Neural progenitor cell (in vitro differentiated cells): ENCODE results near the gene HCLS1. TPM values are rescaled to one million over a fixed set of nuclear protein-coding genes. Genes with fewer than 3 reads are reported as not detected.

Experiments
- DNase-seq: peaks from one replicate; pipeline ENCODE4 v3.0.0-alpha.2; 2016; ENCODE audit warnings: low spot score
- H2AFZ ChIP-seq: fragments of 200-600 bp; sonication (generic); replicated peaks from 2 replicates; pipeline ENCODE4 v1.6.1; 2016; ENCODE audit warnings: antibody characterized with exemption
- H3F3A ChIP-seq: fragments of 200-600 bp; sonication (generic); 2 replicates; pipeline ENCODE4 v1.6.1; 2016; ENCODE audit warnings: antibody characterized with exemption, low read depth
- H3K27ac ChIP-seq: fragments of 200-600 bp; sonication (generic); 2 replicates; pipeline ENCODE4 v1.5.1; 2016; ENCODE audit warnings: mild to moderate bottlenecking
- H3K27me3 ChIP-seq: fragments of 200-600 bp; sonication (generic); 2 replicates; pipeline ENCODE4 v1.6.1; 2016; ENCODE audit warnings: mild to moderate bottlenecking, moderate library complexity
- H3K36me3 ChIP-seq: fragments of 200-600 bp; sonication (generic); 2 replicates; pipeline ENCODE4 v1.5.1; 2016
- H3K4me1 ChIP-seq: fragments of 200-600 bp; sonication (generic); 2 replicates; pipeline ENCODE4 v1.6.1; 2016; ENCODE audit warnings: mixed run types
- H3K4me2 ChIP-seq: fragments of 200-600 bp; sonication (generic); 2 replicates; pipeline ENCODE4 v1.6.1; 2016
- H3K4me3 ChIP-seq: fragments of 200-600 bp; sonication (generic); 2 replicates; pipeline ENCODE4 v1.5.1; 2016
- H3K79me2 ChIP-seq: fragments of 200-600 bp; sonication (generic); 2 replicates; pipeline ENCODE4 v1.6.1; 2016; ENCODE audit warnings: low read depth
- H3K9ac ChIP-seq: fragments of 200-600 bp; sonication (generic); 2 replicates; pipeline ENCODE4 v1.6.1; 2016
- H3K9me3 ChIP-seq: fragments of 200-600 bp; sonication (generic); 2 replicates; pipeline ENCODE4 v1.5.1; 2016; ENCODE audit warnings: low read depth
- H4K20me1 ChIP-seq: fragments of 200-600 bp; sonication (generic); 2 replicates; pipeline ENCODE4 v1.6.1; 2016; ENCODE audit warnings: low read depth
- H3K27ac Mint-ChIP-seq: 3 replicates; pipeline ENCODE4 v1.8.0; 2021; ENCODE audit warnings: mixed read lengths
- H3K27me3 Mint-ChIP-seq: 2 replicates; pipeline ENCODE4 v1.8.0; 2022; ENCODE audit warnings: low read depth, mild to moderate bottlenecking, inconsistent platforms, moderate library complexity, mixed read lengths; ENCODE audit not compliant: insufficient read depth
- H3K36me3 Mint-ChIP-seq: 3 replicates; pipeline ENCODE4 v1.8.0; 2021; ENCODE audit warnings: mixed read lengths
- H3K4me1 Mint-ChIP-seq: 3 replicates; pipeline ENCODE4 v1.8.0; 2021; ENCODE audit warnings: mixed read lengths
- H3K4me3 Mint-ChIP-seq: 3 replicates; pipeline ENCODE4 v1.8.0; 2021; ENCODE audit warnings: mild to moderate bottlenecking, moderate library complexity, mixed read lengths
- H3K9me3 Mint-ChIP-seq: 3 replicates; pipeline ENCODE4 v1.8.0; 2020; ENCODE audit warnings: mixed read lengths
- EZH2 ChIP-seq: fragments of 200-600 bp; sonication (generic); IDR thresholded peaks from 2 replicates; pipeline ENCODE4 v1.6.1; 2017; ENCODE audit warnings: antibody characterized with exemption, mild to moderate bottlenecking, moderate library complexity
- EZH2phosphoT487 ChIP-seq: fragments of 200-600 bp; sonication (generic); IDR thresholded peaks from 2 replicates; pipeline ENCODE4 v1.6.1; 2017; ENCODE audit warnings: antibody characterized with exemption
- total RNA-seq: library from RNA; depleted of rRNA; stranded (reverse); fragments of >200 nt; gene quantifications from 2 replicates; pipeline ENCODE4 v1.2.3, GENCODE V29; 2015; ENCODE audit warnings: low replicate concordance
- TF ChIP-seq, protein P1 (sequence below): fragments of 200-600 bp; sonication (generic); IDR thresholded peaks from 2 replicates; pipeline ENCODE4 v1.5.1; 2017; ENCODE audit warnings: antibody characterized with exemption, mild to moderate bottlenecking

Gene HCLS1
- total RNA-seq, 1 donor from 2014 or later = not detected

DNA sequence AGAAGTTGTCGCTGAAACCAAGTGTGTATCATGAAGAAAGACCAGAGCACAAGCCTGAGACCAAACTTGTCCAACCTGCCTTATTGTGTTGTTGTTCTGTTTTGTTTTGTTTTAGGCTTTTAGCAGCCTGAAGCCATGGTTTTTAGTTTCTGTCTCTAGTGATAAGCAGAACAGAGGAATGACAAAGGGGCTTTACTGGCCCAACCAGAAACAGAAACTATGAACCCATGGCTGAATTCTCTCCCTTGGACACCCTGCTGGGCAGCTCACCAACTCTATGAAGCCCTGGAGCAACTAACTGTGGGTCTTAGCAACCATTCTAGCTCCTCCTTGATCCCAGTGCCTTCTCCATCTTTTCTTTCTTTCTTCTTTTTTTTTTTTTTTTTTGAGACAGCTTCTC is 30.3 kb downstream of the HCLS1 start:
- Mint-ChIP-seq H3K27me3 (peaks cover 4% of the 10 kb centered on the region), H3K4me3 (no peak overlapping the region), H3K27ac (no peak overlapping the region), H3K9me3 (no peaks in the 10 kb centered on the region), H3K36me3 (no peaks in the 10 kb centered on the region), H3K4me1 (no peaks in the 10 kb centered on the region)
- Histone ChIP-seq H3K27me3 (no peaks in the 10 kb centered on the region), H3K4me3 (no peak overlapping the region), H3K4me1 (peaks cover 7% of the 10 kb centered on the region), H3F3A (no peaks in the 10 kb centered on the region), H3K36me3 (no peaks in the 10 kb centered on the region), H3K9me3 (no peaks in the 10 kb centered on the region), H3K4me2 (no peak overlapping the region), H3K27ac (no peak overlapping the region), H2AFZ (peak overlapping the region; percentile 6), H3K79me2 (no peaks in the 10 kb centered on the region), H3K9ac (no peak overlapping the region), H4K20me1 (no peaks in the 10 kb centered on the region)
- TF ChIP-seq EZH2 (no peak), EZH2phosphoT487 (no peak)
- TF ChIP-seq, protein P1, sequence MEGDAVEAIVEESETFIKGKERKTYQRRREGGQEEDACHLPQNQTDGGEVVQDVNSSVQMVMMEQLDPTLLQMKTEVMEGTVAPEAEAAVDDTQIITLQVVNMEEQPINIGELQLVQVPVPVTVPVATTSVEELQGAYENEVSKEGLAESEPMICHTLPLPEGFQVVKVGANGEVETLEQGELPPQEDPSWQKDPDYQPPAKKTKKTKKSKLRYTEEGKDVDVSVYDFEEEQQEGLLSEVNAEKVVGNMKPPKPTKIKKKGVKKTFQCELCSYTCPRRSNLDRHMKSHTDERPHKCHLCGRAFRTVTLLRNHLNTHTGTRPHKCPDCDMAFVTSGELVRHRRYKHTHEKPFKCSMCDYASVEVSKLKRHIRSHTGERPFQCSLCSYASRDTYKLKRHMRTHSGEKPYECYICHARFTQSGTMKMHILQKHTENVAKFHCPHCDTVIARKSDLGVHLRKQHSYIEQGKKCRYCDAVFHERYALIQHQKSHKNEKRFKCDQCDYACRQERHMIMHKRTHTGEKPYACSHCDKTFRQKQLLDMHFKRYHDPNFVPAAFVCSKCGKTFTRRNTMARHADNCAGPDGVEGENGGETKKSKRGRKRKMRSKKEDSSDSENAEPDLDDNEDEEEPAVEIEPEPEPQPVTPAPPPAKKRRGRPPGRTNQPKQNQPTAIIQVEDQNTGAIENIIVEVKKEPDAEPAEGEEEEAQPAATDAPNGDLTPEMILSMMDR = no peak
- DNase-seq = no peak

- Histone ChIP-seq H3K4me1 (peaks cover 7% of the 10 kb centered on the region), H3K36me3 (no peaks in the 10 kb centered on the region), H3K4me2 (no peak overlapping the region), H4K20me1 (no peaks in the 10 kb centered on the region), H3K79me2 (no peaks in the 10 kb centered on the region), H3K27me3 (no peaks in the 10 kb centered on the region), H2AFZ (peak overlapping the region; percentile 6), H3K4me3 (no peak overlapping the region), H3F3A (no peaks in the 10 kb centered on the region), H3K9me3 (no peaks in the 10 kb centered on the region), H3K9ac (no peak overlapping the region), H3K27ac (no peak overlapping the region)
- Mint-ChIP-seq H3K36me3 (no peaks in the 10 kb centered on the region), H3K4me1 (no peaks in the 10 kb centered on the region), H3K27me3 (peaks cover 4% of the 10 kb centered on the region), H3K9me3 (no peaks in the 10 kb centered on the region), H3K4me3 (no peak overlapping the region), H3K27ac (no peak overlapping the region)
- TF ChIP-seq, protein P1 = no peak
- TF ChIP-seq EZH2 = no peak
- no peak for TF ChIP-seq EZH2phosphoT487
- DNase-seq = no peak
These were observed 31.1 kb downstream of the HCLS1 start for GRCh38 chr3:121629601-121630000.

DNA sequence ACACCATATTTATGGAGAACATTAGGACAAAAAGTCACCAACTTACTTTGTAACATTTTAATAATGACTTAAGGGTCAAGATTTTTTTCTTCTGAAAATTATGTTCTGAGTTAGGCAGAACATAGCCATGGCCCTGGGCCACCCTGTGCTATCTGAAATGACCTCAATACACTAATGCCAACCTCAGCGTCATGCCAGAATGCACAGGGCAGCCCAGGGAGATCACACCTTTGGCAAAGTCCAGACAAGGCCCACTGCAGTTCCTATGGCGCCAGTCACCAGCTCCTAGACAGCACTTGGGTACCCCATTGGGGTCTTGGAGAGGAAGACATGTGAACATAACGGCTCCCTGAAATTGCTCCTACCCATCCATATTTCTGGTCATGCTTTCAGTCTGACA is 33.1 kb downstream of the HCLS1 start:
- no peaks in the 10 kb centered on the region for H3K27me3 ChIP-seq
- H3K9ac ChIP-seq = no peak overlapping the region
- H3K9me3 ChIP-seq = no peaks in the 10 kb centered on the region
- H3K9me3 Mint-ChIP-seq = no peaks in the 10 kb centered on the region
- no peaks in the 10 kb centered on the region for H3K27me3 Mint-ChIP-seq
- no peak overlapping the region for H3K4me3 Mint-ChIP-seq
- H3K4me1 Mint-ChIP-seq = no peaks in the 10 kb centered on the region
- DNase-seq = no peak
- H3K27ac ChIP-seq = no peak overlapping the region
- peaks cover 7% of the 10 kb centered on the region for H3K4me1 ChIP-seq
- no peaks in the 10 kb centered on the region for H3K36me3 ChIP-seq
- H3K36me3 Mint-ChIP-seq = no peaks in the 10 kb centered on the region
- no peak overlapping the region for H2AFZ ChIP-seq
- H3F3A ChIP-seq = no peaks in the 10 kb centered on the region
- no peaks in the 10 kb centered on the region for H3K79me2 ChIP-seq
- TF ChIP-seq, protein P1 = no peak
- no peak for TF ChIP-seq EZH2
- no peak for TF ChIP-seq EZH2phosphoT487
- H3K27ac Mint-ChIP-seq = no peak overlapping the region
- H3K4me2 ChIP-seq = no peak overlapping the region
- no peaks in the 10 kb centered on the region for H4K20me1 ChIP-seq
- no peak overlapping the region for H3K4me3 ChIP-seq
